ENCODE measurements around the gene SRPK2.
"Not testable (repeated sequence)": the region's sequence is repeated elsewhere in the genome, so short reads cannot be mapped to it uniquely, and the experiment has no call there.

Gene SRPK2

GRCh38 chr7:105413887-105414437, 25.2 kb upstream of the SRPK2 start:
- DNase-seq, result no peak
- H3K4me3 Mint-ChIP-seq, result no peak overlapping the region
- no peaks in the 10 kb centered on the region for H3K36me3 Mint-ChIP-seq (ENCODE audit: low read depth)
- H3K27me3 Mint-ChIP-seq (ENCODE audit: low read depth, poor library complexity), result peaks cover 8% of the 10 kb centered on the region
- no peak overlapping the region for H3K27ac Mint-ChIP-seq
- H3K4me1 Mint-ChIP-seq, result no peaks in the 10 kb centered on the region
- TF ChIP-seq CTCF (IDR thresholded peaks at IDR 0.05), result no peak
- H3K9me3 Mint-ChIP-seq, result peaks cover 4% of the 10 kb centered on the region

- not testable (repeated sequence) for H3K9me3 Mint-ChIP-seq; H3K27me3 Mint-ChIP-seq (ENCODE audit: low read depth, poor library complexity); H3K4me1 Mint-ChIP-seq; DNase-seq; H3K36me3 Mint-ChIP-seq (ENCODE audit: low read depth); H3K27ac Mint-ChIP-seq; H3K4me3 Mint-ChIP-seq
These were observed 22.1 kb upstream of the SRPK2 start for GRCh38 chr7:105410774-105411173.

GRCh38 chr7:105409775-105410174, 21.1 kb upstream of the SRPK2 start:
- not testable (repeated sequence) for H3K4me3 Mint-ChIP-seq; H3K36me3 Mint-ChIP-seq (ENCODE audit: low read depth); H3K27ac Mint-ChIP-seq; DNase-seq; H3K27me3 Mint-ChIP-seq (ENCODE audit: low read depth, poor library complexity); H3K9me3 Mint-ChIP-seq; H3K4me1 Mint-ChIP-seq

- TF ChIP-seq CTCF (IDR thresholded peaks at IDR 0.05), result no peak
- H3K4me3 Mint-ChIP-seq, result no peak overlapping the region
- DNase-seq, result no peak
- H3K4me1 Mint-ChIP-seq, result no peaks in the 10 kb centered on the region
- H3K9me3 Mint-ChIP-seq, result peaks cover 4% of the 10 kb centered on the region
- peaks cover 5% of the 10 kb centered on the region for H3K27me3 Mint-ChIP-seq (ENCODE audit: low read depth, poor library complexity)
- no peaks in the 10 kb centered on the region for H3K36me3 Mint-ChIP-seq (ENCODE audit: low read depth)
- no peak overlapping the region for H3K27ac Mint-ChIP-seq
These were observed 20.2 kb upstream of the SRPK2 start for GRCh38 chr7:105408791-105409410.

GRCh38 chr7:105403128-105403527, 14.4 kb upstream of the SRPK2 start:
- no peak overlapping the region for H3K27ac Mint-ChIP-seq
- H3K4me3 Mint-ChIP-seq, result no peak overlapping the region
- no peak for DNase-seq
- peaks cover 11% of the 10 kb centered on the region for H3K4me1 Mint-ChIP-seq
- H3K36me3 Mint-ChIP-seq (ENCODE audit: low read depth), result no peaks in the 10 kb centered on the region
- no peaks in the 10 kb centered on the region for H3K9me3 Mint-ChIP-seq
- no peak for TF ChIP-seq CTCF (IDR thresholded peaks at IDR 0.05)
- H3K27me3 Mint-ChIP-seq (ENCODE audit: low read depth, poor library complexity), result no peaks in the 10 kb centered on the region

- Mint-ChIP-seq H3K4me3 (no peak overlapping the region), H3K4me1 (peaks cover 11% of the 10 kb centered on the region), H3K36me3 (ENCODE audit: low read depth) (no peaks in the 10 kb centered on the region), H3K27me3 (ENCODE audit: low read depth, poor library complexity) (no peaks in the 10 kb centered on the region), H3K27ac (no peak overlapping the region), H3K9me3 (no peaks in the 10 kb centered on the region)
- no peak for TF ChIP-seq CTCF (IDR thresholded peaks at IDR 0.05)
- no peak for DNase-seq
These were observed 13.7 kb upstream of the SRPK2 start for GRCh38 chr7:105402221-105403095.
